ENCODE measurements around the gene CHST6. TPM values are rescaled to one million over a fixed set of nuclear protein-coding genes. Genes with fewer than 3 reads are reported as not detected.

Gene CHST6
- total RNA-seq, 1 experiment from 2014 or later = 17.9 TPM

GRCh38 chr16:75514296-75514695 is 19.1 kb upstream of the CHST6 start:
- H3K9me2 ChIP-seq (ENCODE audit: insufficient read depth) = no peaks in the 10 kb centered on the region
- TF ChIP-seq EGR1 (IDR thresholded peaks at IDR 0.05; ENCODE audit: low read depth) (no peak), EZH2 (IDR thresholded peaks at IDR 0.05) (no peak), EZH2phosphoT487 (IDR thresholded peaks at IDR 0.05; ENCODE audit: borderline replicate concordance) (no peak), ZFX (IDR thresholded peaks at IDR 0.05) (no peak), SRF (IDR thresholded peaks at IDR 0.05; ENCODE audit: low read depth) (no peak), CEBPB (IDR thresholded peaks at IDR 0.05; ENCODE audit: low read depth) (no peak), RAD21 (IDR thresholded peaks at IDR 0.05; ENCODE audit: low read depth) (no peak), SIN3A (IDR thresholded peaks at IDR 0.05; ENCODE audit: low read depth) (no peak), POLR2A (IDR thresholded peaks at IDR 0.05; ENCODE audit: borderline replicate concordance, extremely low read depth, insufficient read depth, insufficient read length) (no peak), CBX3 (IDR thresholded peaks at IDR 0.05; ENCODE audit: low read depth) (no peak), ZNF274 (IDR thresholded peaks at IDR 0.05; ENCODE audit: low read depth, low read length) (no peak), JUND (IDR thresholded peaks at IDR 0.05) (no peak), ELF1 (IDR thresholded peaks at IDR 0.05; ENCODE audit: borderline replicate concordance, low read depth) (no peak)
- TF ChIP-seq, protein P1, sequence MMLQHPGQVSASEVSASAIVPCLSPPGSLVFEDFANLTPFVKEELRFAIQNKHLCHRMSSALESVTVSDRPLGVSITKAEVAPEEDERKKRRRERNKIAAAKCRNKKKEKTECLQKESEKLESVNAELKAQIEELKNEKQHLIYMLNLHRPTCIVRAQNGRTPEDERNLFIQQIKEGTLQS (IDR thresholded peaks at IDR 0.05) = no peak
- TF ChIP-seq, protein P2, sequence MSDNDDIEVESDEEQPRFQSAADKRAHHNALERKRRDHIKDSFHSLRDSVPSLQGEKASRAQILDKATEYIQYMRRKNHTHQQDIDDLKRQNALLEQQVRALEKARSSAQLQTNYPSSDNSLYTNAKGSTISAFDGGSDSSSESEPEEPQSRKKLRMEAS (IDR thresholded peaks at IDR 0.05) = no peak
- TF ChIP-seq, protein P3, sequence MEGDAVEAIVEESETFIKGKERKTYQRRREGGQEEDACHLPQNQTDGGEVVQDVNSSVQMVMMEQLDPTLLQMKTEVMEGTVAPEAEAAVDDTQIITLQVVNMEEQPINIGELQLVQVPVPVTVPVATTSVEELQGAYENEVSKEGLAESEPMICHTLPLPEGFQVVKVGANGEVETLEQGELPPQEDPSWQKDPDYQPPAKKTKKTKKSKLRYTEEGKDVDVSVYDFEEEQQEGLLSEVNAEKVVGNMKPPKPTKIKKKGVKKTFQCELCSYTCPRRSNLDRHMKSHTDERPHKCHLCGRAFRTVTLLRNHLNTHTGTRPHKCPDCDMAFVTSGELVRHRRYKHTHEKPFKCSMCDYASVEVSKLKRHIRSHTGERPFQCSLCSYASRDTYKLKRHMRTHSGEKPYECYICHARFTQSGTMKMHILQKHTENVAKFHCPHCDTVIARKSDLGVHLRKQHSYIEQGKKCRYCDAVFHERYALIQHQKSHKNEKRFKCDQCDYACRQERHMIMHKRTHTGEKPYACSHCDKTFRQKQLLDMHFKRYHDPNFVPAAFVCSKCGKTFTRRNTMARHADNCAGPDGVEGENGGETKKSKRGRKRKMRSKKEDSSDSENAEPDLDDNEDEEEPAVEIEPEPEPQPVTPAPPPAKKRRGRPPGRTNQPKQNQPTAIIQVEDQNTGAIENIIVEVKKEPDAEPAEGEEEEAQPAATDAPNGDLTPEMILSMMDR (IDR thresholded peaks at IDR 0.05 in 2 of 3, conservative IDR thresholded peaks at IDR 0.05 in 1 of 3; ENCODE audit: borderline replicate concordance in 1 of 3, insufficient read depth in 1 of 3, low read depth in 2 of 3, low read length in 2 of 3) = no peak
- TF ChIP-seq, protein P4, sequence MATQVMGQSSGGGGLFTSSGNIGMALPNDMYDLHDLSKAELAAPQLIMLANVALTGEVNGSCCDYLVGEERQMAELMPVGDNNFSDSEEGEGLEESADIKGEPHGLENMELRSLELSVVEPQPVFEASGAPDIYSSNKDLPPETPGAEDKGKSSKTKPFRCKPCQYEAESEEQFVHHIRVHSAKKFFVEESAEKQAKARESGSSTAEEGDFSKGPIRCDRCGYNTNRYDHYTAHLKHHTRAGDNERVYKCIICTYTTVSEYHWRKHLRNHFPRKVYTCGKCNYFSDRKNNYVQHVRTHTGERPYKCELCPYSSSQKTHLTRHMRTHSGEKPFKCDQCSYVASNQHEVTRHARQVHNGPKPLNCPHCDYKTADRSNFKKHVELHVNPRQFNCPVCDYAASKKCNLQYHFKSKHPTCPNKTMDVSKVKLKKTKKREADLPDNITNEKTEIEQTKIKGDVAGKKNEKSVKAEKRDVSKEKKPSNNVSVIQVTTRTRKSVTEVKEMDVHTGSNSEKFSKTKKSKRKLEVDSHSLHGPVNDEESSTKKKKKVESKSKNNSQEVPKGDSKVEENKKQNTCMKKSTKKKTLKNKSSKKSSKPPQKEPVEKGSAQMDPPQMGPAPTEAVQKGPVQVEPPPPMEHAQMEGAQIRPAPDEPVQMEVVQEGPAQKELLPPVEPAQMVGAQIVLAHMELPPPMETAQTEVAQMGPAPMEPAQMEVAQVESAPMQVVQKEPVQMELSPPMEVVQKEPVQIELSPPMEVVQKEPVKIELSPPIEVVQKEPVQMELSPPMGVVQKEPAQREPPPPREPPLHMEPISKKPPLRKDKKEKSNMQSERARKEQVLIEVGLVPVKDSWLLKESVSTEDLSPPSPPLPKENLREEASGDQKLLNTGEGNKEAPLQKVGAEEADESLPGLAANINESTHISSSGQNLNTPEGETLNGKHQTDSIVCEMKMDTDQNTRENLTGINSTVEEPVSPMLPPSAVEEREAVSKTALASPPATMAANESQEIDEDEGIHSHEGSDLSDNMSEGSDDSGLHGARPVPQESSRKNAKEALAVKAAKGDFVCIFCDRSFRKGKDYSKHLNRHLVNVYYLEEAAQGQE (IDR thresholded peaks at IDR 0.05; ENCODE audit: low read depth) = no peak
- ATAC-seq (no peak), DNase-seq (ENCODE audit: low read depth, low spot score) (no peak)
- no peak overlapping the region for H2AFZ ChIP-seq (ENCODE audit: low read depth, low read length, poor library complexity, severe bottlenecking)
- H3K27me3 ChIP-seq (ENCODE audit: insufficient read depth, low read length) = no peaks in the 10 kb centered on the region
- ChIA-PET POLR2A (no interaction called here), CTCF (no interaction called here), RAD21 (ENCODE audit: low non-redundant PET in 1 of 2, low total read pairs in 2 of 2, uncharacterized antibody in 2 of 2, unreplicated experiment in 2 of 2) (no interaction called here)
- H4K20me1 ChIP-seq (ENCODE audit: insufficient read depth) = no peaks in the 10 kb centered on the region
- peaks cover 16 to 22% of the 10 kb centered on the region in 2 experiments for H3K4me1 ChIP-seq (ENCODE audit: control insufficient read depth in 1 of 2, insufficient read depth in 2 of 2, low read length in 2 of 2)
- no peak overlapping the region for H3K4me3 ChIP-seq (replicated peaks in 1 of 2; ENCODE audit: low read depth in 1 of 2, low read length in 2 of 2)
- H3K27ac ChIP-seq (ENCODE audit: low read depth, low read length) = no peak overlapping the region
- no peak overlapping the region for H3K4me2 ChIP-seq (ENCODE audit: low read length)
- no peaks in the 10 kb centered on the region for H3K9me3 ChIP-seq (ENCODE audit: control insufficient read depth in 1 of 2, insufficient read depth in 1 of 2, low read depth in 1 of 2, low read length in 2 of 2)
- no peaks in the 10 kb centered on the region for H3K36me3 ChIP-seq (ENCODE audit: control insufficient read depth in 1 of 2, insufficient read depth in 2 of 2, low read length in 2 of 2)
- no TSS peak for BruUV-seq (replicated peaks)
- H3K79me2 ChIP-seq (ENCODE audit: insufficient read depth, low read length) = 0 out of 2 replicates have a peak, but pooled peaks cover 4% of the 10 kb centered on the region
- no peak overlapping the region for H3K9ac ChIP-seq (ENCODE audit: low read length)
- intact Hi-C loops (cut with micrococcal nuclease) = no loop called here
